ENCODE results near the gene CSMD2.

- TF ChIP-seq CTCF (IDR thresholded peaks at IDR 0.05): no peak
- TF ChIP-seq EZH2 (IDR thresholded peaks at IDR 0.05): no peak
Observed at GRCh38 chr1:33819290-33819912, 345.6 kb downstream of the CSMD2 start.

All from neural progenitor cell (in vitro differentiated cells).